Ishikawa (cell line): ENCODE measurements around the gene SMC4.

ENCODE experiments used
- CEBPB ChIP-seq: IDR thresholded peaks from 2 replicates; pipeline ENCODE4 v1.6.1; 2012
- CREB1 ChIP-seq: IDR thresholded peaks from 2 replicates; pipeline ENCODE4 v1.6.1; 2012; ENCODE audit warnings: low read depth
- EGR1 ChIP-seq: IDR thresholded peaks from 2 replicates; pipeline ENCODE4 v1.6.1; 2012
- EP300 ChIP-seq: IDR thresholded peaks from 2 replicates; pipeline ENCODE4 v1.6.1; 2012; ENCODE audit warnings: borderline replicate concordance
- FOXM1 ChIP-seq: IDR thresholded peaks from 2 replicates; pipeline ENCODE4 v1.6.1; 2012; ENCODE audit warnings: low read depth, borderline replicate concordance
- NFIC ChIP-seq: IDR thresholded peaks from 2 replicates; pipeline ENCODE4 v1.6.1; 2012
- RAD21 ChIP-seq: IDR thresholded peaks from 2 replicates; pipeline ENCODE4 v1.6.1; 2012; ENCODE audit warnings: low read depth
- REST ChIP-seq: IDR thresholded peaks from 2 replicates; pipeline ENCODE4 v1.6.1; 2012; ENCODE audit warnings: low read depth, mild to moderate bottlenecking
- TAF1 ChIP-seq: IDR thresholded peaks from 2 replicates; pipeline ENCODE4 v1.6.1; 2012; ENCODE audit warnings: low read depth, mild to moderate bottlenecking
- TCF12 ChIP-seq: IDR thresholded peaks from 2 replicates; pipeline ENCODE4 v1.6.1; 2012; ENCODE audit warnings: low read depth
- TEAD4 ChIP-seq: IDR thresholded peaks from 2 replicates; pipeline ENCODE4 v1.6.1; 2012
- YY1 ChIP-seq: IDR thresholded peaks from 2 replicates; pipeline ENCODE4 v1.6.1; 2012; ENCODE audit warnings: low read depth
- ZBTB7A ChIP-seq: IDR thresholded peaks from 2 replicates; pipeline ENCODE4 v1.6.1; 2012; ENCODE audit warnings: low read depth
- TF ChIP-seq, protein P1 (sequence below): IDR thresholded peaks from 2 replicates; pipeline ENCODE4 v1.6.1; 2012
- TF ChIP-seq, protein P2 (sequence below): IDR thresholded peaks from 2 replicates; pipeline ENCODE4 v1.6.1; 2012

Gene SMC4

GRCh38 chr3:160402221-160403027 is 3.0 kb downstream of the SMC4 start:
- TF ChIP-seq, protein P1, sequence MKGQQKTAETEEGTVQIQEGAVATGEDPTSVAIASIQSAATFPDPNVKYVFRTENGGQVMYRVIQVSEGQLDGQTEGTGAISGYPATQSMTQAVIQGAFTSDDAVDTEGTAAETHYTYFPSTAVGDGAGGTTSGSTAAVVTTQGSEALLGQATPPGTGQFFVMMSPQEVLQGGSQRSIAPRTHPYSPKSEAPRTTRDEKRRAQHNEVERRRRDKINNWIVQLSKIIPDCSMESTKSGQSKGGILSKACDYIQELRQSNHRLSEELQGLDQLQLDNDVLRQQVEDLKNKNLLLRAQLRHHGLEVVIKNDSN = no peak
- TF ChIP-seq TCF12 (no peak), CEBPB (no peak), RAD21 (no peak), CREB1 (no peak), ZBTB7A (no peak), EP300 (no peak), FOXM1 (no peak), EGR1 (no peak), YY1 (no peak), REST (no peak), TAF1 (no peak), TEAD4 (no peak)
- TF ChIP-seq, protein P2, sequence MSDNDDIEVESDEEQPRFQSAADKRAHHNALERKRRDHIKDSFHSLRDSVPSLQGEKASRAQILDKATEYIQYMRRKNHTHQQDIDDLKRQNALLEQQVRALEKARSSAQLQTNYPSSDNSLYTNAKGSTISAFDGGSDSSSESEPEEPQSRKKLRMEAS = no peak

DNA sequence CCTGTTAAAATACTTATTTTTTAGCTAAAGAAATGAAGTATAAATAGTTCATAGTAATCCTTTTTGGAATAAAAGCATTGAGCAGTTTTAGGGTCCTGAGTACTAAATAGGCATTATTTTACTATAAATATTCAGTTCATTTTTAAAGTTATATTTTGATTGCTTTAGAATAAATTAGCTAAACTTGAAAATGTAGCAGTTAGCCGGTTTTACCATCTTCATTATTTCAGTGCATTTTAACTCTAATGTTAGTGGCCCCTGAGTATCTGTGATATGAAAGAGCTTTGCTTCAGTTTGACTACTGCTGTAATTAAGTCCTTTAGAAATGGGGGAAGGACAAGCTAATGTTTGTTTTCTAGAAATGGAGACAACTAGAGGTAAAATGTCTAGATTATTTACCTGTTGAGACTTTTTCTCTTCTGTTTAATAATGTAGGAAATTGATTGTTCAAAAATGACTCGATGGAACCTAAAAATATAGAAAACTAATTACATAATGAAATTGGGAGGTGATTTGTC is 3.6 kb downstream of the SMC4 start:
- no peak for TF ChIP-seq TEAD4
- TF ChIP-seq FOXM1 = no peak
- TF ChIP-seq CREB1 = no peak
- TF ChIP-seq, protein P2 = no peak

DNA sequence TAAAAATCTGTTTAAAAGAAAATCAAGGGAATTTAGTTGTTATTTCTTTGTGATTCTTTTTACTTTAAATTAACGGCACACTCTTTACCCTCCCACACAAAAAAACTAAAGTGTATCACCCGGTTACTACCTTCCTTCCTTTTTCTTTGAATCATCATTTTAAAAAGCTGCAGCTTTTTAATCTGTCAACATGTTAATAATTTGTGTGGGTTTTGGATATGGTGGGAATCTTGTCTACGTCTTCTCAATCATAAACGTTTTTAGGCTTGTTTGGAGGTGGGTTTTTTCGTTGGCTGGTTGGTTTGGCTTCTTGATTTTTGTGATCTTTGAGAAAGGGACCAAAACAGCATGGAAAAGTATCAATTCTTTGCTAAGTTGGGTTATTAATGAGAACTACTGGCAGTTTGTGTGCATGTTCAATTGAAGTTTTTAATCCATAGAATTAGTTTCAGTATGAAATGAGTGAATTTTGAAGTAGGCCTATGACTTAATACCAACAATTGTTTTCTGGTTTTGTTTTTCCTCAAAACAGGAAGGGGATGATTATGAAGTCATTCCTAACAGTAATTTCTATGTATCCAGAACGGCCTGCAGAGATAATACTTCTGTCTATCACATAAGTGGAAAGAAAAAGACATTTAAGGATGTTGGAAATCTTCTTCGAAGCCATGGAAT is 4.5 kb downstream of the SMC4 start:
- TF ChIP-seq TAF1 (no peak), ZBTB7A (no peak), EP300 (no peak), FOXM1 (no peak), TEAD4 (no peak), CREB1 (no peak), REST (no peak), CEBPB (no peak), TCF12 (no peak), RAD21 (no peak), YY1 (no peak), NFIC (no peak), EGR1 (no peak)
- TF ChIP-seq, protein P2 = no peak
- TF ChIP-seq, protein P1 = no peak

DNA sequence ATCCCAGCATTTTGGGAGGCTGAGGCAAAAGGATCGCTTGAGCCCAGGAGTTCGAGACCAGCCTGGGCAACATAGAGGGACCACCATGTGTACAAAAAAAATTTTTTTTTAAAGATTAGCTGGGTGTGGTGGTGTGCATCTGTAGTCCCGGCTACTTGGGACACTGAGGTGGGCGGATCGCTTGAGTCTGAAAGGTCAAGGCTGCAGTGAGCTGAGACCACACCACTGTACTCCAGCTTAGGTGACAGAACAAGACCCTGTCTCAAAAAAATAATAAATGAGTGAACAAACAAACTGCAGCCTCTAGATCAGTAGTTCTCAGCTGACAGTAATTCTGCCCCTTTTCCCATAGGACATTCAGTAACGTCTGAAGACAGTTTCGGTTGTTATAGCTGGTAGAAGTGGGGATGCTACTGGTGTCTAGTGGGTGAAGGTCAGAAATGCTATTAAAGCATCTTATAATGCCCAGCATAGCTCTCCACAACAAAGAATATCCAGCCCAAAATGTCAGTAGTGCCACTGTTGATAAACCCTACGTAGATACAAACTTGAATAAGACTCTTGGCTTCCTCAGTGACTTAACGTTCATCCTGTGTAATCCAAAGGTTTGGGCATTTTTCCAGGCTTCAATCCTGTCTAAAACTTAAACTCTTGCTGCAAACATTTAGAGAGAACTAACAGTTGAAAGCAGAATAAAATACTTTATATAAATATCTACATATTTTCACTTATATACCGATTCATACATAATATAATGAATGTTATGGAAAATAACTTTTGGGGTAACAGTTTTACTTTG is 10.6 kb downstream of the SMC4 start:
- TF ChIP-seq YY1 (no peak), TAF1 (no peak), CEBPB (no peak), ZBTB7A (no peak), RAD21 (no peak), FOXM1 (no peak), CREB1 (no peak), TEAD4 (no peak), EGR1 (no peak), EP300 (no peak), NFIC (no peak), REST (no peak), TCF12 (no peak)
- TF ChIP-seq, protein P1 = no peak
